HEK293 (cell line): Measurements from ENCODE around the gene CELA2A.

Experiments used
- CTCF ChIP-seq: fragments of 450-650 bp; formaldehyde crosslinking; IDR thresholded peaks from 2 replicates; pipeline ENCODE4 v1.5.1; 2016; ENCODE audit warnings: missing biosample characterization, missing genetic modification characterization
- ZFP41 ChIP-seq: fragments of 450-650 bp; formaldehyde crosslinking; IDR thresholded peaks from 2 replicates; pipeline ENCODE4 v1.5.1; 2016; ENCODE audit warnings: missing biosample characterization, missing genetic modification characterization, borderline replicate concordance
- ZNF138 ChIP-seq: fragments of 450-650 bp; formaldehyde crosslinking; IDR thresholded peaks from 2 replicates; pipeline ENCODE4 v1.5.1; 2016; ENCODE audit warnings: missing biosample characterization, missing genetic modification characterization, borderline replicate concordance
- ZNF629 ChIP-seq: fragments of 450-650 bp; formaldehyde crosslinking; IDR thresholded peaks from 2 replicates; pipeline ENCODE4 v1.5.1; 2017; ENCODE audit warnings: missing biosample characterization, missing genetic modification characterization

GRCh38 chr1:15477646-15478212 lies 21.2 kb downstream of the CELA2A start:
- TF ChIP-seq CTCF (no peak), ZNF138 (tag by site-specific recombination) (no peak), ZNF629 (tag by site-specific recombination) (no peak), ZFP41 (no peak)
